GM12801 (cell line): ENCODE data around the gene MCRIP1.

Experiments used
- CTCF ChIP-seq: IDR thresholded peaks from one replicate; pipeline ENCODE4 v1.5.1; 2011; ENCODE audit warnings: control low read depth; ENCODE audit not compliant: insufficient read length; ENCODE audit errors: extremely low read depth

Gene MCRIP1

GRCh38 chr17:81869221-81870130 lies 36.4 kb upstream of the MCRIP1 start:
- no peak for TF ChIP-seq CTCF

- no peak for TF ChIP-seq CTCF
Measured at GRCh38 chr17:81868674-81869220, 35.7 kb upstream of the MCRIP1 start.

- no peak for TF ChIP-seq CTCF
Measured at GRCh38 chr17:81867991-81868673, 35.0 kb upstream of the MCRIP1 start.

- no peak for TF ChIP-seq CTCF
Measured at GRCh38 chr17:81867170-81867990, 34.3 kb upstream of the MCRIP1 start.

GRCh38 chr17:81866440-81867169 lies 33.5 kb upstream of the MCRIP1 start:
- TF ChIP-seq CTCF, result no peak

GRCh38 chr17:81865733-81866439 lies 32.8 kb upstream of the MCRIP1 start:
- TF ChIP-seq CTCF, result no peak
